Subcutaneous abdominal adipose tissue (tissue), 5 donors: ENCODE data around the gene SDR39U1.

Experiments used
- H3K27ac ChIP-seq: one replicate; pipeline ENCODE4 v1.7.0; 2013; ENCODE audit warnings: low read depth, mild to moderate bottlenecking, inconsistent platforms, low read length, moderate library complexity
- H3K27me3 ChIP-seq, 5 donors: one replicate each; pipeline ENCODE4 v1.7.0; 2013; ENCODE audit warnings: low read length in 5 of 5, inconsistent platforms in 1 of 5; ENCODE audit not compliant: control insufficient read depth in 5 of 5, insufficient read depth in 4 of 5
- H3K36me3 ChIP-seq, 5 donors: one replicate each; pipeline ENCODE4 v1.7.0; 2013; ENCODE audit warnings: low read length in 5 of 5; ENCODE audit not compliant: control insufficient read depth in 5 of 5, insufficient read depth in 5 of 5
- H3K4me1 ChIP-seq, 5 donors: one replicate each; pipeline ENCODE4 v1.7.0; 2013; ENCODE audit warnings: low read length in 5 of 5, mild to moderate bottlenecking in 3 of 5, moderate library complexity in 1 of 5; ENCODE audit not compliant: control insufficient read depth in 5 of 5, insufficient read depth in 5 of 5
- H3K4me3 ChIP-seq, 5 donors: one replicate each; pipeline ENCODE4 v1.7.0; 2013; ENCODE audit warnings: low read length in 5 of 5, low read depth in 1 of 5
- H3K9ac ChIP-seq, 5 donors: one replicate each; pipeline ENCODE4 v1.7.0; 2013; ENCODE audit warnings: low read length in 5 of 5, mild to moderate bottlenecking in 4 of 5, moderate library complexity in 3 of 5
- H3K9me3 ChIP-seq, 5 donors: one replicate each; pipeline ENCODE4 v1.7.0; 2013; ENCODE audit warnings: low read length in 5 of 5; ENCODE audit not compliant: control insufficient read depth in 5 of 5
- donor health status: healthy.
- donor health status: healthy.
- donor health status: healthy.
- donor health status: healthy.
- donor health status: healthy.

Gene SDR39U1

DNA sequence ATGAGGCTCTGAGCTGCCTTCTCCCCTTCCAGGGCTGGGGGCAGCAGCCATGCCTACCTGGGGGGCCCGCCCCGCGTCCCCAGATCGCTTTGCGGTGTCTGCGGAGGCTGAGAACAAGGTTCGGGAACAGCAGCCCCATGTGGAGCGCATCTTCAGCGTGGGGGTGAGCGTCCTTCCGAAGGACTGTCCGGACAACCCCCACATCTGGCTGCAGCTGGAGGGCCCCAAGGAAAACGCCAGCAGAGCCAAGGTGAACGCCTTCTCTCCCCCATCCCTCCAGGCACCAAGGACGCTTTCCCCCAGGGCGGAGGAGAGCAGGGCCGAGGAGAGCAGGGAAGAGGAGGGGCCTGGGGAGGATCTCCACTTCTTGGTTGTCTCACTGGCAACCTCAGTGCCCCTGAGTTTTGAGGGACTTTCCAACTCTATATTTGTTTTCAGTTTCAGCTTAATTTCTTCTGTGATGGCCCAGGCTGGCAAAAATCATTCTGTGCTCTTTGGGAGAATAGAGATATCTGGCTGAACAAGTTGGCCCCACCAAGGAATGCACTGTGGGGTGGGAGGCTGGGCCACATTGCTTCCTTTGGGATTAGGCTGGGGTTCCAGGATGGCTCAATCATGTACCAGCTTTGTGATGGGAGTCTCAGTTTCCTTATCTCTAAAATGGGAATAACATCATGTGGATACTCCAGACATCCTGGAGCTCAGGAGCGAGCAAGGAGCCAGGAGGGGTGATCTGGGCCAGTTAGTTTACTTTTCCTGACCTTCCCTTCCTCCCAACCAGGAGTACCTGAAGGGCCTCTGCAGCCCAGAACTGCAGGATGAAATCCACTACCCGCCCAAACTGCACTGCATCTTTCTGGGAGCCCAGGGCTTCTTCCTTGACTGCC, 11.7 kb downstream of the SDR39U1 start:
- Histone ChIP-seq H3K4me1 (peaks cover 10 to 53% (median 46%) of the 10 kb centered on the region in 5 donors), H3K27ac (peak overlapping the region; percentile 99), H3K36me3 (peaks cover 13 to 34% (median 27%) of the 10 kb centered on the region in 5 donors), H3K4me3 (peak overlapping the region; percentile 80 to 92 (median 89)), H3K9me3 (no peaks in the 10 kb centered on the region), H3K9ac (peak overlapping the region; percentile 89 to 97 (median 93)), H3K27me3 (no peaks in the 10 kb centered on the region)

DNA sequence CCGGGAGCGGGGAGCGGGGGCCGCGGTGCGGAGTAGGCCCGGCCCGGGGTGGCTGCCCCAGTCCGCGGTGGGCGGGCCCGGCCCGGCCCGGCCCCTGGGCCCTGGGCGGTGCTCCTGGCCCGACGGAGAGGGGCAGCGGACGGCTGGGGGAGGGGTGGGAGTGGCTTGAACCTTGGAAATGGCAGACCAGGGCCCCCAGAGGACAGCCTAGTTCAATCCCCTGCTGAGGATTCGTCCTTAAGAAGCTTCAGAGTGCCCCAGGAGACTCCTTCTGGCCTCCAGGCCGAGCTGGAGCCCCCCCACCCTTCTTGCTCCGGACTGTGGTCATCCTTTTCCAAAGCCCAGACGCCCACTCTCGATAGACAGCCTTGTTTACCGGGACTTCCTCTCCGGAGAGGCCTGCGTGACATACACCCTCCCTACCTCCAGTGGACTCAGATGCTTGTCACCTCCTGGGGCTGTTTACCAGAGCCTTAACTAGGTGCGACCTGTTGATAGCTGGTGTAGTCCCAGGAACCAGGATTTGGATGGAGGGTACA, 12.4 kb downstream of the SDR39U1 start:
- peaks cover 9 to 53% (median 47%) of the 10 kb centered on the region in 5 donors for H3K4me1 ChIP-seq
- no peaks in the 10 kb centered on the region for H3K9me3 ChIP-seq
- H3K27ac ChIP-seq: peak overlapping the region; percentile 99
- H3K4me3 ChIP-seq: peak overlapping the region; percentile 80 to 92 (median 89)
- H3K9ac ChIP-seq: peak overlapping the region; percentile 89 to 97 (median 93)
- no peaks in the 10 kb centered on the region for H3K27me3 ChIP-seq
- peaks cover 13 to 33% (median 24%) of the 10 kb centered on the region in 5 donors for H3K36me3 ChIP-seq

DNA sequence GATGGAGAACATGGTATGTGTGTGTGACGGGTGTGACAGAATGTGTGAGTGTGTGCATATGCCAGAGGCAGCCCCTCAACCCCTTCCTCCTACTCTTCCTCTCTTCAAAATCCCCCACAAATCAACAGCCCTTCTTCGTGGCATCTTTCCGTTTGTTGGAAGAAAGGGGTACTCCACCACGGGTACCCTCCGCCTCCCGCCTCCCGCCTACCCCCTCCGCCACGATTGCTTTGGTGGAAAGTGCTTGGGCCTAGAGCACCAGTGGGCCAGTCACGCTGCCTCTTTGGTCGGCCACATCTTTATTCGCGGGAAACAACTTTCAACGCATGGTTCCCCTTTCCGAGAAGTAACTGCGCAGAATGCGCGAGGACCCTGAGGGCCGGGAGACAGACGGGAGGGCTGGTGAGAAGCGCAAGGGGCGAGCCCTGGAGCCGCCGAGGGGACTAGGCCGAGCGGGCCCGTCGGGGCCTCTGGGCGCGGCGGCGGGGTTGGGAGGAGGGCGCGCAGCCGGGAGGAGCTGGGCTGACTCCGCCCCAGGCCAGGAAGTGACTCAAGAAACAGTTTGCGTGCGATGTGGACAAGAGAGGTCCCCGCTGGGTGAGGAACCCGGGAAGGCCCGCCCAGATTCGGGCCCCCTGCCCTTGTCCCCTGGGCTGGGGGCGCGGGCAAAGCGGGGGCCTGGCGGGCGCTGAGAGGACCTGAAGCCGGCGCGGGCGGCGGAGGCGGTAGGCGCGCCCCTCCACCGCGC, 13.0 kb downstream of the SDR39U1 start, which contains the start of the genes CBLN3 and KHNYN:
Gene CBLN3, minus strand, starts transcription at position 274 of the 748 bp plus-strand sequence. CDS start 614 bp downstream, outside the sequence.
Gene KHNYN, plus strand, starts transcription at position 560 of the 748 bp plus-strand sequence. CDS start 777 bp downstream, outside the sequence.
- H3K9me3 ChIP-seq: no peaks in the 10 kb centered on the region
- peak within 1 kb of the TSS; percentile 80 to 92 (median 89) for H3K4me3 ChIP-seq
- H3K27ac ChIP-seq: peak within 1 kb of the TSS; percentile 99
- H3K4me1 ChIP-seq: peaks cover 9 to 53% (median 49%) of the 10 kb centered on the region in 5 donors
- peak within 1 kb of the TSS; percentile 89 to 97 (median 93) for H3K9ac ChIP-seq
- H3K27me3 ChIP-seq: no peaks in the 10 kb centered on the region
- H3K36me3 ChIP-seq: peaks cover 13 to 31% (median 23%) of the 10 kb centered on the region in 5 donors

DNA sequence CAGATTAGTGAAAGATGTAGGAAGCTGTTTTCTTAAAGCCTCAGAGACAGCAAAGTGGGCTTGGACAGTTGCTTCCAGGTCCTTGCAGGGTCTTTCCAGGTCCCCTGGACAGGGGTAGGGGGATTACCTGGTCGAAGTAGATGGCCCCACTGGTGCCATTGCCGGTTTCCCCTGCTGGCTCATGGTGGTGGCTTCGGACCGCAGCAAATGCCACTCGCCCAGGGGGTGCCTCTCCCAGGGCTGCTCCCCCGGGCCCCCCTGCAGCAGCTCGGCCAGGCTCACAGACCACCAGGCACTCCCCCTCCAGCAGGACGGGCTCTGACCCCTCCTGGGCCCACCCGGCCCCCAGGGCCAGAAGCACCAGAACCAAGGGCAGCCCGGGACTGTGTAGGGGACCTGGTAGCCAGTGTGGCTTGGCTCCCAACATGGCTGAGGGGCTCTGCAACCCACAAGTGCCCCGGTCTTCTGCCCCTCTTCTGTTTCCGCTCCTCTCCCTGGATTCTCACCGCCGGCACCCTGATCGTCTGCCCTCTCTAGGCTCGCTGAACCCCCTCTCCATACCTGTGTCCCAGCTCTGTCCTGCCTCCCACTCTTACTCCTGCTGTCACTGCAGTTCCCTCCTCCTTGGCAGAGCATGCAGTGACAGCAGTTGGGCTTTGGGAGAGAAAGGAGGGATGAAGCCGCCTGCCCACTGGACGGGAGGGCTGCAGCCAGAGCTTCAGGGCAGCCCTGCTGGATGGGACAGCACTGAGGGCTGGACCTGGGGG, 13.8 kb downstream of the SDR39U1 start:
- peaks cover 9 to 53% (median 49%) of the 10 kb centered on the region in 5 donors for H3K4me1 ChIP-seq
- no peaks in the 10 kb centered on the region for H3K9me3 ChIP-seq
- H3K27me3 ChIP-seq: no peaks in the 10 kb centered on the region
- H3K4me3 ChIP-seq: peak overlapping the region in 4 of 5 donors; percentile 46 to 92 (median 86)
- peak overlapping the region; percentile 63 to 93 (median 88) for H3K9ac ChIP-seq
- H3K36me3 ChIP-seq: peaks cover 9 to 23% (median 18%) of the 10 kb centered on the region in 5 donors
- H3K27ac ChIP-seq: peak overlapping the region; percentile 99

DNA sequence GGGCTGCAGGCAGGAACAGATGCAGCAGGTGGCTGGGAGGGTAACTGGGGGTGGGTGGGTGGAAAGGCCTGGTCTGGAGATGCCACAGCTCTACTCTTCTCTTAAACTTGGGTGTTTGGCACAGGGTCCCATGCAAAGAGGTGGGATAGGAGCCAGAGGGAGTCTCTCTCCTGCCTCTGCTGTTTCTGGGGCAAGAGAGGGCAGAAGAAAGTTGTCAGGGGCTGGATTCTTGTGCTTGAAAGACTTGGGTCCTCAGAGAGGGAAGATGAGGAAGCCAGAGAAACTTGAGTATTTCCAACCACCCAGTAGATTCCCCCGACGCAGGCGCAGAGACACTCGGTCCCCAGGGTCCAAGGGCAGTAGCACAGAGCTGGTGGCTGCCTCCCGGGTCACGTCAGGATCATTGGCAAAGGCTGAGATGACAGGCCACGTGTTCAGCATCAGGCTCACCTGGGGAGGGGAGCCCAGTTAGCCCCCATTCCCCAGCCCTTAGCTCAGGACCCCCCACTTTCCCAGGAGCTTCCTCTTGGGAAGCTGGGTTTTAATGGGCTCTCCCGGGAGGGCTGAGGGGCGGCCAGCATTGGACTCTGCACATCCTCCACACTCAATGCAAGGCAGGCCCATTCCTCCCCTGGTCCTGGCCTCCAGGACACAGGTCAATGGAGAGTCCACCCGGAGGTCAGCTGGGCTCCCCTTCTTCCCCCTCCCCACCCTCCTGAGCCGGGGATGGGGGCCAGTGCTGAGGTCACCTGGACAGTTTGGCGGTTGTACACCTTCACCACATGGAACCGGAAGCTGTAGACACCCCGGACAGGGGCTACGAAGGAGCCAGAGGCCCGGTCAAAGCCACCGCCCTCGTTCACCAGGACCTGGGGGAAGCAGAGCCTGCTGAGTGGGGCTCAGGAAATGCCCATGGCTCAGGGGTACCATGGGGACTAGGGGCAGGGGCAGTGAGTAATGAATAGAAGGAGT, 14.8 kb downstream of the SDR39U1 start:
- Histone ChIP-seq H3K9ac (no peak overlapping the region), H3K27me3 (no peaks in the 10 kb centered on the region), H3K9me3 (no peaks in the 10 kb centered on the region), H3K27ac (no peak overlapping the region), H3K36me3 (peaks cover 0 to 14% (median 10%) of the 10 kb centered on the region in 5 donors), H3K4me3 (no peak overlapping the region), H3K4me1 (peaks cover 9 to 50% (median 42%) of the 10 kb centered on the region in 5 donors)

- H3K4me3 ChIP-seq: no peak overlapping the region
- H3K4me1 ChIP-seq: peaks cover 9 to 42% (median 34%) of the 10 kb centered on the region in 5 donors
- peaks cover 0 to 6% (median 2%) of the 10 kb centered on the region in 5 donors for H3K36me3 ChIP-seq
- H3K27me3 ChIP-seq: no peaks in the 10 kb centered on the region
- no peaks in the 10 kb centered on the region for H3K9me3 ChIP-seq
- H3K9ac ChIP-seq: peak overlapping the region in 1 of 5 donors; percentile 1
- H3K27ac ChIP-seq: no peak overlapping the region
These were observed 15.6 kb downstream of the SDR39U1 start for GRCh38 chr14:24426912-24427536.

- no peaks in the 10 kb centered on the region for H3K36me3 ChIP-seq
- H3K4me1 ChIP-seq: peaks cover 3 to 35% (median 28%) of the 10 kb centered on the region in 5 donors
- H3K9ac ChIP-seq: peak overlapping the region in 1 of 5 donors; percentile 4
- no peaks in the 10 kb centered on the region for H3K9me3 ChIP-seq
- H3K27ac ChIP-seq: no peak overlapping the region
- H3K27me3 ChIP-seq: no peaks in the 10 kb centered on the region
- H3K4me3 ChIP-seq: no peak overlapping the region
These were observed 16.2 kb downstream of the SDR39U1 start for GRCh38 chr14:24426150-24426911.

GRCh38 chr14:24425704-24426103, 16.9 kb downstream of the SDR39U1 start:
- H3K4me1 ChIP-seq: peaks cover 0 to 29% (median 21%) of the 10 kb centered on the region in 5 donors
- H3K4me3 ChIP-seq: no peak overlapping the region
- H3K9me3 ChIP-seq: no peaks in the 10 kb centered on the region
- peak overlapping the region; percentile 49 for H3K27ac ChIP-seq
- H3K27me3 ChIP-seq: no peaks in the 10 kb centered on the region
- H3K9ac ChIP-seq: peak overlapping the region in 1 of 5 donors; percentile 4
- no peaks in the 10 kb centered on the region for H3K36me3 ChIP-seq
